ENCODE results near the gene PIP.
"Not testable (repeated sequence)": the region's sequence is repeated elsewhere in the genome, so short reads cannot be mapped to it uniquely, and the experiment has no call there.

The PIP gene

DNA sequence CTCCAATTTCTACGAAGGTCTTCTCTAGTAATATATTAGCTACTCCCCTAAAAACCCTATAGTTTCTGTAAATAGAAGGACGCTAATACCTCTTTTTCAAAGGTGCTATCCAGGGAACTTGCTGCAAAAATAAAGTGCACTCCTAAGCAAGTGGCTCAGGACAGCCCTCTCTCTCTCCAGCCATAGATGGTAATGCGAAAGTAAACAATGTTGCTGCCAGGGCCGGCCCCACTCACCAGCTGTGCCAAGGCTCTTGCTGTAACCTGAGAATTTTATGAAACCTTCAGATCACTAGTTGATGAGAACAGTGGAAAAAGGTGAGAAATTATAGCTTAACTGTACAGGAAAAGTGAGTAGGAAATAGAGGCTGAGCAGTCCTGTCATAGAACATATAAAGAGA lies 40.5 kb downstream of the PIP start:
- H3K4me3 ChIP-seq (ENCODE audit: low read length in 2 of 2) = peak overlapping the region; percentile 22 to 23
- H3K4me1 ChIP-seq (ENCODE audit: control insufficient read depth in 2 of 2, insufficient read depth in 2 of 2, low read length in 2 of 2) = no peaks in the 10 kb centered on the region

DNA sequence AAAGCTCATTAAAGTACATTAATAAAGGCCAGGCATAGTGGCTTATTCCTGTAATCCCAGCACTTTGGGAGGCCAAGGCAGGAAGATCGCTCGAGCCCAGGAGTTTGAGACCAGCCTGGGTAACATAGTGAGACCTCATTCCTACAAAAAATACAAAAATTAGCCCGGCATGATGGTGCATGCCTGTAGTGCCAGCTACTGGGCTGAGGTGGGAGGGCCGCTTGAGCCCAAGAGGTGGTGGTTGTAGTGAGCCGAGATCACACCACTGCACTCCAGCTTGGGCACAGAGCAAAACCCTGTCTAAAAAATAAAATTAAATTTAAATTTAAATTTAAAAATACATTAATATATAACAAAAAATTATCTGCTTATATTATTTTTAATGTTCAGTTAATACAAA lies 44.3 kb downstream of the PIP start:
- Histone ChIP-seq H3K4me1 (ENCODE audit: control insufficient read depth in 2 of 2, insufficient read depth in 2 of 2, low read length in 2 of 2) (no peaks in the 10 kb centered on the region), H3K9me3 (ENCODE audit: control insufficient read depth in 2 of 2, low read length in 2 of 2) (peaks cover 0 to 3% of the 10 kb centered on the region in 2 donors), H3K4me3 (ENCODE audit: low read length in 2 of 2) (no peak overlapping the region), H3K9ac (ENCODE audit: low read depth in 1 of 2, low read length in 2 of 2) (no peak overlapping the region), H3K27ac (ENCODE audit: low read depth in 2 of 2, low read length in 2 of 2) (no peak overlapping the region), H3K36me3 (ENCODE audit: control insufficient read depth in 2 of 2, insufficient read depth in 2 of 2, low read length in 2 of 2) (no peaks in the 10 kb centered on the region), H3K27me3 (ENCODE audit: control insufficient read depth in 2 of 2, insufficient read depth in 2 of 2, low read length in 2 of 2) (no peaks in the 10 kb centered on the region)

More for the DNA sequence above, 40.5 kb downstream of the PIP start:
- Histone ChIP-seq H3K9me3 (ENCODE audit: control insufficient read depth in 2 of 2, low read length in 2 of 2) (no peaks in the 10 kb centered on the region), H3K9ac (ENCODE audit: low read depth in 1 of 2, low read length in 2 of 2) (peak overlapping the region in 1 of 2 donors; percentile 27), H3K27me3 (ENCODE audit: control insufficient read depth in 2 of 2, insufficient read depth in 2 of 2, low read length in 2 of 2) (no peaks in the 10 kb centered on the region), H3K27ac (ENCODE audit: low read depth in 2 of 2, low read length in 2 of 2) (no peak overlapping the region), H3K36me3 (ENCODE audit: control insufficient read depth in 2 of 2, insufficient read depth in 2 of 2, low read length in 2 of 2) (no peaks in the 10 kb centered on the region)

DNA sequence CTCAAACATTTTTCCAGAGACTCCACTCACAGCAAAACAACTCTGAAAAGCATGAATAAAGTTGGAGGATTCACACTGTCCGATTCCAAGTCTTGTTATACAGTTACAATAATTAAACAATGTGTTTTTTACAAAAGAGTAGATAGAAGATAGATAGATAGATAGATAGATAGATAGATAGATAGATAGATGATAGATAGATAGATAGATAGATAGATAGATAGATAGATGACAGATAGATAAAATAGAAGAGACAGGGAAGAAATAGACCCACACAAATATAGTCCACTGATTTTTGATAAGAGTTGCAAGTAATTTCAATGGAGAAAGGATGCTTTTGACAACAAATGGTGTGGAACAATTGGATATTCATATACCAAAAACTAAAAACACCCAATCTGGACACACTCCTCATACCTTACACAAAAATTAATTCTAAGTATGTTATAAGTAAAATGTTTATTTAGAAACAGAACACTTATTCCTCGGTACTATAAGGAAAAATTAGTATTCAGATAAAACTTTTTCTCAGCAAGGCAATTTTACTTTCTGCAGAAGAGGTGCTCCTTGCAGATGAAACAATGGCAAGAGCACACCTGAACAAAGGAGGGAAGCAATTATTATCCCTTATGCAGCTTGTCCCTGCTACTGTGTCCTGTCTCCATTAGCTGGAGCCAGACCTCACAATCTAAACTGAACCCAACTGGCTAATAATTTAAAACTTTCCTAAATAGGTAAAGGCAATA lies 45.7 kb downstream of the PIP start:
- no peaks in the 10 kb centered on the region for H3K36me3 ChIP-seq (ENCODE audit: control insufficient read depth in 2 of 2, insufficient read depth in 2 of 2, low read length in 2 of 2)
- H3K4me3 ChIP-seq (ENCODE audit: low read length in 2 of 2) = no peak overlapping the region
- peaks cover 0 to 3% of the 10 kb centered on the region in 2 donors for H3K9me3 ChIP-seq (ENCODE audit: control insufficient read depth in 2 of 2, low read length in 2 of 2)
- H3K27me3 ChIP-seq (ENCODE audit: control insufficient read depth in 2 of 2, insufficient read depth in 2 of 2, low read length in 2 of 2) = no peaks in the 10 kb centered on the region
- H3K9ac ChIP-seq (ENCODE audit: low read depth in 1 of 2, low read length in 2 of 2) = no peak overlapping the region
- H3K27ac ChIP-seq (ENCODE audit: low read depth in 2 of 2, low read length in 2 of 2) = no peak overlapping the region
- no peaks in the 10 kb centered on the region for H3K4me1 ChIP-seq (ENCODE audit: control insufficient read depth in 2 of 2, insufficient read depth in 2 of 2, low read length in 2 of 2)

DNA sequence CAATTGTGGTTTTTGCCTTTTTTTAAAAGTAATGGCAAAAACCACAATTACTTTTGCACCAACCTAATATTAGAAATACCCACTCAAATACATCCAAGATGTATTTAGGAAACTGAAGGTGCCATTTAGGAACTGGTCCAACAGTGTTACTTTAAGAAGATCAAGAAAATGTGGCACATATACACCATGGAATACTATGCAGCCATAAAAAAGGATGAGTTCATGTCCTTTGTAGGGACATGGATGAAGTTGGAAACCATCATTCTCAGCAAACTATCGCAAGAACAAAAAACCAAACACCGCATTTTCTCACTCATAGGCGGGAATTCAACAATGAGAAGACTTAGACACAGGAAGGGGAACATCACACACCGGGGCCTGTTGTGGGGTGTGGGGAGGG lies 48.9 kb downstream of the PIP start:
- H3K4me1 ChIP-seq (ENCODE audit: control insufficient read depth in 2 of 2, insufficient read depth in 2 of 2, low read length in 2 of 2); H3K9ac ChIP-seq (ENCODE audit: low read depth in 1 of 2, low read length in 2 of 2); H3K9me3 ChIP-seq (ENCODE audit: control insufficient read depth in 2 of 2, low read length in 2 of 2); H3K27ac ChIP-seq (ENCODE audit: low read depth in 2 of 2, low read length in 2 of 2); H3K36me3 ChIP-seq (ENCODE audit: control insufficient read depth in 2 of 2, insufficient read depth in 2 of 2, low read length in 2 of 2); H3K27me3 ChIP-seq (ENCODE audit: control insufficient read depth in 2 of 2, insufficient read depth in 2 of 2, low read length in 2 of 2); H3K4me3 ChIP-seq (ENCODE audit: low read length in 2 of 2): not testable (repeated sequence)

DNA sequence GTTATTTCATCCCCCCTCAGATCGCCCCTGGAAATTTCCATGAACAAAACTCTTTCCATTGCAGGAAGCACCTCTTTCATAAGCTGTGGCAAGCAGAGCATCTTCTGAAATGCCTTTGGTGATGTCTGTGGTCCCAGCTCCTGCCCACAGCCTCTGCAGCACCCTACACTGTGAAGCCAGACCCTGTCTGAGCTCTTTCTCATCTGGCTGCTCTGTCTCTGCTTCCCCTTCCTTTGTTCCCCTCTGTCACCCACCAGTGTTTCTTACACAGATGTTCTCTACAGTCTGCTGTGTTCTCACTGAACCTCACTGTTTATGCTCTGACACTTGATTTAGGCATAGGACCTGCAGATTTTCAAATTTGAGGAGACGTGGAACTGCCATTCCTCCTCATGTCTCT lies 49.5 kb downstream of the PIP start:
- Histone ChIP-seq H3K9ac (ENCODE audit: low read depth in 1 of 2, low read length in 2 of 2) (no peak overlapping the region), H3K27ac (ENCODE audit: low read depth in 2 of 2, low read length in 2 of 2) (no peak overlapping the region), H3K4me3 (ENCODE audit: low read length in 2 of 2) (no peak overlapping the region), H3K9me3 (ENCODE audit: control insufficient read depth in 2 of 2, low read length in 2 of 2) (peaks cover 0 to 3% of the 10 kb centered on the region in 2 donors), H3K36me3 (ENCODE audit: control insufficient read depth in 2 of 2, insufficient read depth in 2 of 2, low read length in 2 of 2) (no peaks in the 10 kb centered on the region), H3K4me1 (ENCODE audit: control insufficient read depth in 2 of 2, insufficient read depth in 2 of 2, low read length in 2 of 2) (no peaks in the 10 kb centered on the region), H3K27me3 (ENCODE audit: control insufficient read depth in 2 of 2, insufficient read depth in 2 of 2, low read length in 2 of 2) (no peaks in the 10 kb centered on the region)

DNA sequence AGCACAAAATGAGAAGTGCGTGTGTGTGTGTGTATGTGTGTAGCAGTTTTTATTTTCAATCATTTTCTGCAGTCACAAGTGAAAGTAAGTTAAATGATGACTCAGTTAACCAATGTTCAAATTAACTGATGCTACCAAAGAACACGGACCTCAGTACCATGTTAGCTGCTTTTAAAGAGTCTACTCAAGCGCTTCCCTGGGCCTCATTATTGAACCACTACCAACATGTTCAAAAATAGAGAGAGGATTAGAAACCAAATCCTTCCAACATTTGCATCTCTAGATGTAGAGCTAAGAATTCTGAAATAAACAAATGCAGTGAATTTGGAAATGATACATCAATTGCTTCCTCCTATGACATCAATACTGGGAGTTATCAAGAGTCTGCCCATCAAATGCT lies 51.1 kb downstream of the PIP start, which contains the start of gene TAS2R39:
TAS2R39 (plus strand) TSS at position 396 of the 400 bp plus-strand sequence; CDS start at position 396, 0 bp downstream.
- no peak within 1 kb of the TSS for H3K9ac ChIP-seq (ENCODE audit: low read depth in 1 of 2, low read length in 2 of 2)
- peaks cover 0 to 2% of the 10 kb centered on the region in 2 donors for H3K9me3 ChIP-seq (ENCODE audit: control insufficient read depth in 2 of 2, low read length in 2 of 2)
- H3K36me3 ChIP-seq (ENCODE audit: control insufficient read depth in 2 of 2, insufficient read depth in 2 of 2, low read length in 2 of 2) = no peaks in the 10 kb centered on the region

DNA sequence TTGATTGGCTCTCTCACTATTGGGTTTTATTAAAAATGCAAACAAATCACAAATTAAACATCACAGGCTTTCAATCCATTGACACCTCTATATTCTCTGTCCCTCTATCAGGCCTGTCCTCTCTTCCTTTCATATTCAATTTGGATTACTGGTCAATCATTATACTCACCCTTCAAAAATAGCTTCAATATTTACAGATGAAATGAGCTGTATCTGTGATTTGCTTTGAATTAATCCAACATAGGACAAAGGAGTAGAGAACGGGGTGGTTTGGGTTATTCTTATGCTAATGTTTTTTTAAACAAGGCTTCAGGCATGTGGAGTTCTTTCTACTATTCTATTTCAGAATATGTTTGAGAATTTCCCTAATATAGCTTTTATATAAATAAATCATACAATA lies 53.7 kb downstream of the PIP start:
- H3K27ac ChIP-seq (ENCODE audit: low read depth in 2 of 2, low read length in 2 of 2) = no peak overlapping the region
- no peaks in the 10 kb centered on the region for H3K36me3 ChIP-seq (ENCODE audit: control insufficient read depth in 2 of 2, insufficient read depth in 2 of 2, low read length in 2 of 2)
- H3K4me3 ChIP-seq (ENCODE audit: low read length in 2 of 2) = no peak overlapping the region
- no peaks in the 10 kb centered on the region for H3K27me3 ChIP-seq (ENCODE audit: control insufficient read depth in 2 of 2, insufficient read depth in 2 of 2, low read length in 2 of 2)
- no peaks in the 10 kb centered on the region for H3K9me3 ChIP-seq (ENCODE audit: control insufficient read depth in 2 of 2, low read length in 2 of 2)
- H3K9ac ChIP-seq (ENCODE audit: low read depth in 1 of 2, low read length in 2 of 2) = no peak overlapping the region
- H3K4me1 ChIP-seq (ENCODE audit: control insufficient read depth in 2 of 2, insufficient read depth in 2 of 2, low read length in 2 of 2) = no peaks in the 10 kb centered on the region

More for the DNA sequence above, 51.1 kb downstream of the PIP start, which contains the start of gene TAS2R39:
- Histone ChIP-seq H3K4me1 (ENCODE audit: control insufficient read depth in 2 of 2, insufficient read depth in 2 of 2, low read length in 2 of 2) (no peaks in the 10 kb centered on the region), H3K4me3 (ENCODE audit: low read length in 2 of 2) (no peak within 1 kb of the TSS), H3K27ac (ENCODE audit: low read depth in 2 of 2, low read length in 2 of 2) (no peak within 1 kb of the TSS), H3K27me3 (ENCODE audit: control insufficient read depth in 2 of 2, insufficient read depth in 2 of 2, low read length in 2 of 2) (no peaks in the 10 kb centered on the region)

DNA sequence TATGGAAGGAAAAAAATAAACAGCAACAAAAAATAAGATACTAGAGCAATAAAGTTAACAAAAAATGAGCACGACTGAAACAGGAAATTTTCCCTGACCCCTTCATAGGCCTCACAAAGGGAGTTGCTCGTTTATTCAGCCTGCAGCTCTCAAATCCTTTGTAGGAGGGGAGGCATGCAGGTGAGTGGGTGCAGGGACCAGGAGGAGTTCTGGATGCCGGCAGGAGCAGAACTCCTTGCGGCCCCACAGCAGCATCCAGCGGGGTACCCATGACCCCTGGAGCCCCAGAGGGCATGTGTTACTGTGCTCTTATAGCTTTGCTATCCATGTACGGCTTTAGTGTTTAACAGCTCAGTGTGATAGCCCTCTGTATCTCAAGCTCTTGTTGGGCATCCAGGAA lies 57.1 kb downstream of the PIP start:
- no peak overlapping the region for H3K27ac ChIP-seq (ENCODE audit: low read depth in 2 of 2, low read length in 2 of 2)
- H3K4me3 ChIP-seq (ENCODE audit: low read length in 2 of 2) = no peak overlapping the region
- H3K27me3 ChIP-seq (ENCODE audit: control insufficient read depth in 2 of 2, insufficient read depth in 2 of 2, low read length in 2 of 2) = no peaks in the 10 kb centered on the region
- no peaks in the 10 kb centered on the region for H3K9me3 ChIP-seq (ENCODE audit: control insufficient read depth in 2 of 2, low read length in 2 of 2)
- no peaks in the 10 kb centered on the region for H3K4me1 ChIP-seq (ENCODE audit: control insufficient read depth in 2 of 2, insufficient read depth in 2 of 2, low read length in 2 of 2)
- no peak overlapping the region for H3K9ac ChIP-seq (ENCODE audit: low read depth in 1 of 2, low read length in 2 of 2)
- no peaks in the 10 kb centered on the region for H3K36me3 ChIP-seq (ENCODE audit: control insufficient read depth in 2 of 2, insufficient read depth in 2 of 2, low read length in 2 of 2)

All from mucosa of rectum (tissue), 2 donors.